Measurements from ENCODE around the gene ATP4A.

Gene ATP4A

GRCh38 chr19:35549174-35549788 is 14.2 kb downstream of the ATP4A start:
- peak; percentile 50 for DNase-seq

GRCh38 chr19:35546532-35546931 is 16.9 kb downstream of the ATP4A start:
- no peak for DNase-seq

- peak; percentile 81 for DNase-seq
These were observed 17.5 kb downstream of the ATP4A start for GRCh38 chr19:35545855-35546381.

- peak; percentile 84 for DNase-seq
These were observed 18.2 kb downstream of the ATP4A start, which contains the start of gene TMEM147 for GRCh38 chr19:35545001-35545854. TMEM147 (plus strand) TSS chr19:35545626; CDS start chr19:35545740, 114 bp downstream.

- DNase-seq, result no peak
These were observed 19.2 kb downstream of the ATP4A start for GRCh38 chr19:35544110-35544802.

GRCh38 chr19:35543280-35544109 is 20.0 kb downstream of the ATP4A start:
- no peak for DNase-seq

GRCh38 chr19:35542209-35542608 is 21.2 kb downstream of the ATP4A start:
- no peak for DNase-seq

GRCh38 chr19:35540356-35540927 is 23.0 kb downstream of the ATP4A start:
- DNase-seq, result no peak

GRCh38 chr19:35539850-35540249 is 23.6 kb downstream of the ATP4A start:
- DNase-seq, result no peak

GRCh38 chr19:35539314-35539713 is 24.1 kb downstream of the ATP4A start:
- DNase-seq, result no peak

- DNase-seq, result no peak
These were observed 28.5 kb downstream of the ATP4A start for GRCh38 chr19:35534803-35535480.

- peak; percentile 25 for DNase-seq
These were observed 29.6 kb downstream of the ATP4A start for GRCh38 chr19:35533822-35534392.

- no peak for DNase-seq
These were observed 30.1 kb downstream of the ATP4A start, which contains the start of gene GAPDHS for GRCh38 chr19:35533201-35533821. GAPDHS (plus strand) TSS chr19:35533456; CDS start chr19:35533528, 72 bp downstream.

- DNase-seq, result no peak
These were observed 32.2 kb downstream of the ATP4A start for GRCh38 chr19:35531291-35531690.

GRCh38 chr19:35529241-35530218 is 33.9 kb downstream of the ATP4A start:
- DNase-seq, result no peak

- no peak for DNase-seq
These were observed 35.0 kb downstream of the ATP4A start, which contains the start of gene SBSN for GRCh38 chr19:35528218-35529038. SBSN (minus strand) TSS chr19:35528311; CDS start chr19:35528281, 30 bp downstream.

- no peak for DNase-seq
These were observed 37.6 kb downstream of the ATP4A start for GRCh38 chr19:35525873-35526272.

GRCh38 chr19:35524181-35524837 is 39.1 kb downstream of the ATP4A start:
- DNase-seq, result no peak
